HepG2 (cell line): Measurements from ENCODE around the gene LSM12. TPM values are rescaled to one million over a fixed set of nuclear protein-coding genes. Genes with fewer than 3 reads are reported as not detected.

Experiments used
- CHD2 ChIP-seq: IDR thresholded peaks from 2 replicates; pipeline ENCODE4 v1.6.1; 2011; ENCODE audit warnings: low read depth, low read length, improper control_type of control experiment
- HNRNPK ChIP-seq: fragments of 200-400 bp; formaldehyde crosslinking; IDR thresholded peaks from 2 replicates; pipeline ENCODE4 v1.6.1; 2018; ENCODE audit warnings: low read length, low read depth, moderate library complexity, mild to moderate bottlenecking; ENCODE audit not compliant: poor library complexity, severe bottlenecking
- JUNB ChIP-seq: sonication (generic); formaldehyde crosslinking; IDR thresholded peaks from 2 replicates; pipeline ENCODE4 v1.8.0; 2022; ENCODE audit warnings: missing genetic modification reagents, mild to moderate bottlenecking, borderline replicate concordance
- KLF15 ChIP-seq: sonication (generic); formaldehyde crosslinking; IDR thresholded peaks from 2 replicates; pipeline ENCODE4 v1.8.1; 2023; ENCODE audit warnings: borderline replicate concordance, mild to moderate bottlenecking, inconsistent platforms, missing genetic modification reagents, mixed read lengths
- MEIS2 ChIP-seq: sonication (generic); formaldehyde crosslinking; IDR thresholded peaks from 2 replicates; pipeline ENCODE4 v1.9.0; 2021; ENCODE audit warnings: mild to moderate bottlenecking, missing genetic modification reagents
- NFKB2 ChIP-seq: sonication (generic); formaldehyde crosslinking; IDR thresholded peaks from 2 replicates; pipeline ENCODE4 v1.4.0; 2020; ENCODE audit warnings: missing genetic modification reagents, borderline replicate concordance
- TBX2 ChIP-seq: sonication (generic); formaldehyde crosslinking; IDR thresholded peaks from 2 replicates; pipeline ENCODE4 v1.5.0; 2020; ENCODE audit warnings: missing genetic modification reagents, mild to moderate bottlenecking, borderline replicate concordance
- ZBTB26 ChIP-seq: IDR thresholded peaks from 2 replicates; pipeline ENCODE4 v1.6.1; 2016; ENCODE audit warnings: missing compliant biosample characterization, missing genetic modification reagents, borderline replicate concordance
- ZC3H4 ChIP-seq: sonication (generic); formaldehyde crosslinking; IDR thresholded peaks from 2 replicates; pipeline ENCODE4 v1.4.0; 2020; ENCODE audit warnings: missing genetic modification reagents, borderline replicate concordance
- ZNF44 ChIP-seq: sonication (generic); formaldehyde crosslinking; IDR thresholded peaks from 2 replicates; pipeline ENCODE4 v1.5.1; 2020; ENCODE audit warnings: mild to moderate bottlenecking, missing genetic modification reagents
- ZNF780A ChIP-seq: sonication (generic); formaldehyde crosslinking; IDR thresholded peaks from 2 replicates; pipeline ENCODE4 v1.8.0; 2022; ENCODE audit warnings: mild to moderate bottlenecking, missing genetic modification reagents, moderate library complexity
- polyA plus RNA-seq, 8 experiments: library from polyadenylated mRNA; depleted of rRNA in 3 of 8; stranded (reverse) in 7 of 8; unstranded in 1 of 8; fragments of >200 nt; fragmentation: Illumina TruSeq in 4 of 8; extraction: Trizol in 4 of 8; gene quantifications; 2 replicates each; pipeline versions ENCODE4 v1.2.1 to v1.2.3, GENCODE V29; 2011 to 2016; ENCODE audit warnings: low read depth in 4 of 8, missing spikeins in 1 of 8, mixed read lengths in 1 of 8; ENCODE audit not compliant: insufficient read depth in 1 of 8
- total RNA-seq, 5 experiments: library from RNA; depleted of rRNA; stranded (reverse); fragments of >200 nt; fragmentation: Illumina TruSeq; extraction: Trizol; gene quantifications; 2 replicates each; pipeline ENCODE4 v1.2.3, GENCODE V29; 2016; ENCODE audit warnings: low read depth in 1 of 5
- TF ChIP-seq, protein P1 (sequence below): sonication (generic); formaldehyde crosslinking; IDR thresholded peaks from 2 replicates; pipeline ENCODE4 v1.8.0; 2022; ENCODE audit warnings: mild to moderate bottlenecking, missing genetic modification reagents, moderate library complexity
- TF ChIP-seq, protein P2 (sequence below): sonication (generic); formaldehyde crosslinking; IDR thresholded peaks from 2 replicates; pipeline ENCODE4 v1.4.0; 2020; ENCODE audit warnings: missing genetic modification reagents
- TF ChIP-seq, protein P3 (sequence below): sonication (generic); formaldehyde crosslinking; IDR thresholded peaks from 2 replicates; pipeline ENCODE4 v1.5.0; 2020; ENCODE audit warnings: mild to moderate bottlenecking, missing genetic modification reagents, borderline replicate concordance
- TF ChIP-seq, protein P4 (sequence below): sonication (generic); formaldehyde crosslinking; IDR thresholded peaks from 2 replicates; pipeline ENCODE4 v1.5.1; 2020; ENCODE audit warnings: missing genetic modification reagents, mild to moderate bottlenecking, borderline replicate concordance

The LSM12 gene
- total and polyA plus RNA-seq, 2 of the 13 experiments (the other 11 are each of a cell fraction or from before 2014, with no cell fraction given): 52.8 to 55.7 TPM

DNA sequence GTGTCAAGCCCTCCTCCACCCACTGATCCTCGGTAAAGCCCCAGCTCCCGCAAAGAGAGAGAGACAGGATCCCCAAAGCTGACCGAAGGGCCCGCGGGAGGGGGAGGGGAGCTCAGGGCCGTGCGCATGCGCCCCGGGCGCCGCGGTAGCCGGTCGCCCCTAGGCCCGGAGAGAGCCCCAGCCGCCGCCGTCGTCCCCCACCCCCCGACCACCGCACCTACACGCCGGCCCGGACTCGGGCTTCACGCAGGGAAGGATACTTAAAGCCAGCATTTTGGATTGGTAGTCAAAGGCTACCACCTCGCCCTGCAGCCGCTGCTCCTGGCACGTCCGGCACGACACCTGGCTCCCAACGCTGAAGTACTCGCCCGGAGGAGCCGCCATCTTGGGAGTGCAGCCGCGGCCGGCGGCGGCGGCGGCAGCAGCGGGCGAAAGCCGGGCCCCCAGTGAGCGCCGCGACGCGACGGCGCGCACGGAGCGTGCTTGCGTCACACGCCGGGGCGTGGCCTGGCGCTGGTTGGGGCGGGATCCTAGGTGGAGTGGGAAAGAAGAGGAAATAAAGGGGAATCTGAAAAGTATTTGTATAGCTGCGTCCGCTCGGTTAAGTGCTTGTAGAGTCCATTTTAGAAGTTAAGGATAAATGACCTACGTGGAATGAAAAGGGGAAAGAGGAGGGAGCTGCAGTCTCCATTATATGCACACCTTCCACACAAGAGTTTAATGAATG, at the start of gene LSM12 (continued):
- TF ChIP-seq, protein P1, sequence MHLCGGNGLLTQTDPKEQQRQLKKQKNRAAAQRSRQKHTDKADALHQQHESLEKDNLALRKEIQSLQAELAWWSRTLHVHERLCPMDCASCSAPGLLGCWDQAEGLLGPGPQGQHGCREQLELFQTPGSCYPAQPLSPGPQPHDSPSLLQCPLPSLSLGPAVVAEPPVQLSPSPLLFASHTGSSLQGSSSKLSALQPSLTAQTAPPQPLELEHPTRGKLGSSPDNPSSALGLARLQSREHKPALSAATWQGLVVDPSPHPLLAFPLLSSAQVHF: 0 out of 2 replicates have a peak, but pooled peaks have one; percentile 23
- TF ChIP-seq ZC3H4 (no peak), ZNF780A (no peak), ZNF44 (CRISPR knock-in tag) (peak; percentile 71; the same call in 1 of the 2 replicates), JUNB (no peak), KLF15 (CRISPR knock-in tag) (no peak), MEIS2 (CRISPR knock-in tag) (no peak), NFKB2 (peak; percentile 69; the same call in 1 of the 2 replicates), ZBTB26 (CRISPR knock-in tag) (no peak), TBX2 (CRISPR knock-in tag) (peak; percentile 57; the same call in 1 of the 2 replicates), CHD2 (peak; percentile 50; the same call in 1 of the 2 replicates), HNRNPK (peak; percentile 64)
- TF ChIP-seq, protein P2, sequence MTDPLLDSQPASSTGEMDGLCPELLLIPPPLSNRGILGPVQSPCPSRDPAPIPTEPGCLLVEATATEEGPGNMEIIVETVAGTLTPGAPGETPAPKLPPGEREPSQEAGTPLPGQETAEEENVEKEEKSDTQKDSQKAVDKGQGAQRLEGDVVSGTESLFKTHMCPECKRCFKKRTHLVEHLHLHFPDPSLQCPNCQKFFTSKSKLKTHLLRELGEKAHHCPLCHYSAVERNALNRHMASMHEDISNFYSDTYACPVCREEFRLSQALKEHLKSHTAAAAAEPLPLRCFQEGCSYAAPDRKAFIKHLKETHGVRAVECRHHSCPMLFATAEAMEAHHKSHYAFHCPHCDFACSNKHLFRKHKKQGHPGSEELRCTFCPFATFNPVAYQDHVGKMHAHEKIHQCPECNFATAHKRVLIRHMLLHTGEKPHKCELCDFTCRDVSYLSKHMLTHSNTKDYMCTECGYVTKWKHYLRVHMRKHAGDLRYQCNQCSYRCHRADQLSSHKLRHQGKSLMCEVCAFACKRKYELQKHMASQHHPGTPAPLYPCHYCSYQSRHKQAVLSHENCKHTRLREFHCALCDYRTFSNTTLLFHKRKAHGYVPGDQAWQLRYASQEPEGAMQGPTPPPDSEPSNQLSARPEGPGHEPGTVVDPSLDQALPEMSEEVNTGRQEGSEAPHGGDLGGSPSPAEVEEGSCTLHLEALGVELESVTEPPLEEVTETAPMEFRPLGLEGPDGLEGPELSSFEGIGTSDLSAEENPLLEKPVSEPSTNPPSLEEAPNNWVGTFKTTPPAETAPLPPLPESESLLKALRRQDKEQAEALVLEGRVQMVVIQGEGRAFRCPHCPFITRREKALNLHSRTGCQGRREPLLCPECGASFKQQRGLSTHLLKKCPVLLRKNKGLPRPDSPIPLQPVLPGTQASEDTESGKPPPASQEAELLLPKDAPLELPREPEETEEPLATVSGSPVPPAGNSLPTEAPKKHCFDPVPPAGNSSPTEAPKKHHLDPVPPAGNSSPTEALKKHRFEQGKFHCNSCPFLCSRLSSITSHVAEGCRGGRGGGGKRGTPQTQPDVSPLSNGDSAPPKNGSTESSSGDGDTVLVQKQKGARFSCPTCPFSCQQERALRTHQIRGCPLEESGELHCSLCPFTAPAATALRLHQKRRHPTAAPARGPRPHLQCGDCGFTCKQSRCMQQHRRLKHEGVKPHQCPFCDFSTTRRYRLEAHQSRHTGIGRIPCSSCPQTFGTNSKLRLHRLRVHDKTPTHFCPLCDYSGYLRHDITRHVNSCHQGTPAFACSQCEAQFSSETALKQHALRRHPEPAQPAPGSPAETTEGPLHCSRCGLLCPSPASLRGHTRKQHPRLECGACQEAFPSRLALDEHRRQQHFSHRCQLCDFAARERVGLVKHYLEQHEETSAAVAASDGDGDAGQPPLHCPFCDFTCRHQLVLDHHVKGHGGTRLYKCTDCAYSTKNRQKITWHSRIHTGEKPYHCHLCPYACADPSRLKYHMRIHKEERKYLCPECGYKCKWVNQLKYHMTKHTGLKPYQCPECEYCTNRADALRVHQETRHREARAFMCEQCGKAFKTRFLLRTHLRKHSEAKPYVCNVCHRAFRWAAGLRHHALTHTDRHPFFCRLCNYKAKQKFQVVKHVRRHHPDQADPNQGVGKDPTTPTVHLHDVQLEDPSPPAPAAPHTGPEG (CRISPR knock-in tag): no peak
- TF ChIP-seq, protein P3, sequence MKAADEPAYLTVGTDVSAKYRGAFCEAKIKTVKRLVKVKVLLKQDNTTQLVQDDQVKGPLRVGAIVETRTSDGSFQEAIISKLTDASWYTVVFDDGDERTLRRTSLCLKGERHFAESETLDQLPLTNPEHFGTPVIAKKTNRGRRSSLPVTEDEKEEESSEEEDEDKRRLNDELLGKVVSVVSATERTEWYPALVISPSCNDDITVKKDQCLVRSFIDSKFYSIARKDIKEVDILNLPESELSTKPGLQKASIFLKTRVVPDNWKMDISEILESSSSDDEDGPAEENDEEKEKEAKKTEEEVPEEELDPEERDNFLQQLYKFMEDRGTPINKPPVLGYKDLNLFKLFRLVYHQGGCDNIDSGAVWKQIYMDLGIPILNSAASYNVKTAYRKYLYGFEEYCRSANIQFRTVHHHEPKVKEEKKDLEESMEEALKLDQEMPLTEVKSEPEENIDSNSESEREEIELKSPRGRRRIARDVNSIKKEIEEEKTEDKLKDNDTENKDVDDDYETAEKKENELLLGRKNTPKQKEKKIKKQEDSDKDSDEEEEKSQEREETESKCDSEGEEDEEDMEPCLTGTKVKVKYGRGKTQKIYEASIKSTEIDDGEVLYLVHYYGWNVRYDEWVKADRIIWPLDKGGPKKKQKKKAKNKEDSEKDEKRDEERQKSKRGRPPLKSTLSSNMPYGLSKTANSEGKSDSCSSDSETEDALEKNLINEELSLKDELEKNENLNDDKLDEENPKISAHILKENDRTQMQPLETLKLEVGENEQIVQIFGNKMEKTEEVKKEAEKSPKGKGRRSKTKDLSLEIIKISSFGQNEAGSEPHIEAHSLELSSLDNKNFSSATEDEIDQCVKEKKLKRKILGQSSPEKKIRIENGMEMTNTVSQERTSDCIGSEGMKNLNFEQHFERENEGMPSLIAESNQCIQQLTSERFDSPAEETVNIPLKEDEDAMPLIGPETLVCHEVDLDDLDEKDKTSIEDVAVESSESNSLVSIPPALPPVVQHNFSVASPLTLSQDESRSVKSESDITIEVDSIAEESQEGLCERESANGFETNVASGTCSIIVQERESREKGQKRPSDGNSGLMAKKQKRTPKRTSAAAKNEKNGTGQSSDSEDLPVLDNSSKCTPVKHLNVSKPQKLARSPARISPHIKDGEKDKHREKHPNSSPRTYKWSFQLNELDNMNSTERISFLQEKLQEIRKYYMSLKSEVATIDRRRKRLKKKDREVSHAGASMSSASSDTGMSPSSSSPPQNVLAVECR (CRISPR knock-in tag): peak; percentile 61; the same call in 1 of the 2 replicates
- TF ChIP-seq, protein P4, sequence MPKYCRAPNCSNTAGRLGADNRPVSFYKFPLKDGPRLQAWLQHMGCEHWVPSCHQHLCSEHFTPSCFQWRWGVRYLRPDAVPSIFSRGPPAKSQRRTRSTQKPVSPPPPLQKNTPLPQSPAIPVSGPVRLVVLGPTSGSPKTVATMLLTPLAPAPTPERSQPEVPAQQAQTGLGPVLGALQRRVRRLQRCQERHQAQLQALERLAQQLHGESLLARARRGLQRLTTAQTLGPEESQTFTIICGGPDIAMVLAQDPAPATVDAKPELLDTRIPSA (CRISPR knock-in tag): 0 out of 2 replicates have a peak, but pooled peaks have one; percentile 38
